Activated T-helper 17 cell treated with anti-CD3 and anti-CD28 coated beads, Interleukin-2, amount 50 U/mL, for 72 hours (primary cell): Measurements from ENCODE around the gene JAM3. TPM values are rescaled to one million over a fixed set of nuclear protein-coding genes. Genes with fewer than 3 reads are reported as not detected.

Source experiments
- ATAC-seq: fragments of 150-1000 bp; cut with Tn5 transposase; replicated peaks from 2 replicates; pipeline ENCODE4 v1.10.0; 2021; ENCODE audit warnings: mild to moderate bottlenecking, moderate library complexity
- H3K27ac Mint-ChIP-seq: one replicate; pipeline ENCODE4 v1.8.0; 2022; ENCODE audit warnings: mixed read lengths
- H3K27me3 Mint-ChIP-seq: one replicate; pipeline ENCODE4 v1.8.0; 2022; ENCODE audit warnings: mixed read lengths
- H3K36me3 Mint-ChIP-seq: one replicate; pipeline ENCODE4 v1.8.0; 2022; ENCODE audit warnings: low read depth, mild to moderate bottlenecking, mixed read lengths
- H3K4me1 Mint-ChIP-seq: one replicate; pipeline ENCODE4 v1.8.0; 2022; ENCODE audit warnings: mixed read lengths
- H3K4me3 Mint-ChIP-seq: one replicate; pipeline ENCODE4 v1.8.0; 2022; ENCODE audit warnings: mild to moderate bottlenecking, mixed read lengths
- H3K9me3 Mint-ChIP-seq: one replicate; pipeline ENCODE4 v1.8.0; 2022; ENCODE audit warnings: mixed read lengths
- total RNA-seq, 2 donors: library from RNA; stranded (reverse); gene quantifications; one replicate each; pipeline ENCODE4 v1.2.3, GENCODE V29; 2022

JAM3 gene
- total RNA-seq, 2 donors from 2014 or later = 7.6 to 26.2 TPM

- H3K9me3 Mint-ChIP-seq = no peaks in the 10 kb centered on the region
- H3K27me3 Mint-ChIP-seq = peaks cover 4% of the 10 kb centered on the region
- peak; percentile 79 for ATAC-seq
- H3K4me1 Mint-ChIP-seq = peaks cover 19% of the 10 kb centered on the region
- H3K4me3 Mint-ChIP-seq = peak overlapping the region; percentile 41
- H3K36me3 Mint-ChIP-seq = no peaks in the 10 kb centered on the region
- no peak overlapping the region for H3K27ac Mint-ChIP-seq
Measured at GRCh38 chr11:134033696-134034491, 35.0 kb upstream of the JAM3 start.

- H3K27ac Mint-ChIP-seq = no peak overlapping the region
- H3K4me1 Mint-ChIP-seq = peaks cover 19% of the 10 kb centered on the region
- ATAC-seq = no peak
- peak overlapping the region; percentile 88 for H3K4me3 Mint-ChIP-seq
- peaks cover 4% of the 10 kb centered on the region for H3K27me3 Mint-ChIP-seq
- no peaks in the 10 kb centered on the region for H3K36me3 Mint-ChIP-seq
- H3K9me3 Mint-ChIP-seq = no peaks in the 10 kb centered on the region
Measured at GRCh38 chr11:134034496-134035381, 34.1 kb upstream of the JAM3 start.

GRCh38 chr11:134036492-134037045 is 32.3 kb upstream of the JAM3 start:
- Mint-ChIP-seq H3K9me3 (no peaks in the 10 kb centered on the region), H3K27ac (peak overlapping the region; percentile 85), H3K4me1 (peaks cover 19% of the 10 kb centered on the region), H3K27me3 (peaks cover 4% of the 10 kb centered on the region), H3K4me3 (peak overlapping the region; percentile 88), H3K36me3 (no peaks in the 10 kb centered on the region)
- ATAC-seq = peak; percentile 15

GRCh38 chr11:134037046-134037908 is 31.6 kb upstream of the JAM3 start:
- Mint-ChIP-seq H3K4me3 (peak overlapping the region; percentile 88), H3K27ac (peak overlapping the region; percentile 85), H3K27me3 (peaks cover under 1% of the 10 kb centered on the region), H3K36me3 (no peaks in the 10 kb centered on the region), H3K9me3 (no peaks in the 10 kb centered on the region), H3K4me1 (peaks cover 15% of the 10 kb centered on the region)
- peak; percentile 74 for ATAC-seq

- H3K4me3 Mint-ChIP-seq = no peak overlapping the region
- no peaks in the 10 kb centered on the region for H3K27me3 Mint-ChIP-seq
- no peak overlapping the region for H3K27ac Mint-ChIP-seq
- ATAC-seq = no peak
- H3K36me3 Mint-ChIP-seq = no peaks in the 10 kb centered on the region
- H3K4me1 Mint-ChIP-seq = peaks cover 8% of the 10 kb centered on the region
- no peaks in the 10 kb centered on the region for H3K9me3 Mint-ChIP-seq
Measured at GRCh38 chr11:134038897-134039470, 29.9 kb upstream of the JAM3 start.

- peaks cover 8% of the 10 kb centered on the region for H3K4me1 Mint-ChIP-seq
- H3K4me3 Mint-ChIP-seq = no peak overlapping the region
- H3K9me3 Mint-ChIP-seq = no peaks in the 10 kb centered on the region
- no peak for ATAC-seq
- H3K27ac Mint-ChIP-seq = no peak overlapping the region
- H3K27me3 Mint-ChIP-seq = no peaks in the 10 kb centered on the region
- H3K36me3 Mint-ChIP-seq = no peaks in the 10 kb centered on the region
Measured at GRCh38 chr11:134039726-134040385, 29.0 kb upstream of the JAM3 start.

- Mint-ChIP-seq H3K27me3 (no peaks in the 10 kb centered on the region), H3K4me1 (peaks cover 3% of the 10 kb centered on the region), H3K27ac (no peak overlapping the region), H3K36me3 (no peaks in the 10 kb centered on the region), H3K9me3 (no peaks in the 10 kb centered on the region), H3K4me3 (no peak overlapping the region)
- no peak for ATAC-seq
Measured at GRCh38 chr11:134040386-134041302, 28.2 kb upstream of the JAM3 start.

GRCh38 chr11:134041349-134041748 is 27.5 kb upstream of the JAM3 start:
- Mint-ChIP-seq H3K9me3 (no peaks in the 10 kb centered on the region), H3K36me3 (no peaks in the 10 kb centered on the region), H3K4me1 (peaks cover 3% of the 10 kb centered on the region), H3K4me3 (no peak overlapping the region), H3K27me3 (peaks cover 3% of the 10 kb centered on the region), H3K27ac (no peak overlapping the region)
- no peak for ATAC-seq

- H3K27ac Mint-ChIP-seq = no peak overlapping the region
- H3K4me3 Mint-ChIP-seq = no peak overlapping the region
- H3K9me3 Mint-ChIP-seq = no peaks in the 10 kb centered on the region
- peaks cover 9% of the 10 kb centered on the region for H3K27me3 Mint-ChIP-seq
- H3K4me1 Mint-ChIP-seq = peaks cover 4% of the 10 kb centered on the region
- H3K36me3 Mint-ChIP-seq = no peaks in the 10 kb centered on the region
- ATAC-seq = no peak
Measured at GRCh38 chr11:134041791-134042696, 26.8 kb upstream of the JAM3 start.

- Mint-ChIP-seq H3K27ac (no peak overlapping the region), H3K9me3 (no peaks in the 10 kb centered on the region), H3K4me1 (peaks cover 4% of the 10 kb centered on the region), H3K27me3 (peaks cover 17% of the 10 kb centered on the region), H3K36me3 (no peaks in the 10 kb centered on the region), H3K4me3 (no peak overlapping the region)
- ATAC-seq = no peak
Measured at GRCh38 chr11:134043821-134044420, 25.0 kb upstream of the JAM3 start.

- Mint-ChIP-seq H3K9me3 (no peaks in the 10 kb centered on the region), H3K36me3 (no peaks in the 10 kb centered on the region), H3K27ac (peak overlapping the region; percentile 23), H3K4me3 (no peak overlapping the region), H3K27me3 (peaks cover 20% of the 10 kb centered on the region), H3K4me1 (peaks cover 4% of the 10 kb centered on the region)
- ATAC-seq = no peak
Measured at GRCh38 chr11:134044514-134045284, 24.2 kb upstream of the JAM3 start.
